AML-193 (cell line): ENCODE measurements around the gene HDAC11.
"Not testable (repeated sequence)": the region's sequence is repeated elsewhere in the genome, so short reads cannot be mapped to it uniquely, and the experiment has no call there.

Experiments
- DNase-seq, 2 experiments: peaks; one replicate each; lab custom pipeline; 2025; lab: John Stamatoyannopoulos, UW

Gene HDAC11

DNA sequence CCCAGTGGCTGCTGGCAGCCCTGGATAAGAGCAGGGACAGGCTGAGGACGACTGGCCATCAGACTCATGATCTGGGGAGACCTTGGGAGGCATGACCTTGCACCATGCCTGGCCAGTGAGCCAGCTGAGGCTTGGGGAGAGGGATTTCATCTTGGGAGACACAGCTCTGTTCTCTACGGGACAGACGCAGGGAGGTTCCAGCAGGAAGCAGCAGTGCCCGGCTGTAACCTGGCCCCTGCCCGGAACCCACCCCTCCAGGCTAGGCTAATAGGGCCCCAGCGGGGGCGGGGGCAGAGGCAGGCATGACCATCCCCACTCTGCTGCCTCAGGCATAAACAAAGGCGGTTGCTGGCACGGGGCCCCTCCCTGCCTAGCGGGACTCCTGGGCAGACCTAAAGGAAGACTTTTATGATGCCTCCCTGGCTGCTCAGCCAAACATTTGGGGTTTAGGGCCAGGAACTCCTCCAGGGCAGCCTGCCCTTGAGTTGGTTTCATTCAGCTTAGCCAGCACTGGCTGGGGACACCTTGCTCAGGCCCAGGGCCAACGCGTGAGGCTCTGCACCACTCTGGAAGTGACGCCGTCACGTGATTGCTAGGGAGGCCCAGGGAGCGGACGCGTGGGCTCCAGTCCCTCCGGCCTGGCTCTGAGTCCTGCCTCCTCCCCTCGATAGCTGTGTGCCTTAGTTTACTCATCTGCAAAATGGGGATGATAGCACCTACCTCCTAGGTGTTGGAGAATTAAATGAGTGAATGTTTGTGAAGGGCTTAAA is 27.6 kb downstream of the HDAC11 start:
- no peak for DNase-seq

DNA sequence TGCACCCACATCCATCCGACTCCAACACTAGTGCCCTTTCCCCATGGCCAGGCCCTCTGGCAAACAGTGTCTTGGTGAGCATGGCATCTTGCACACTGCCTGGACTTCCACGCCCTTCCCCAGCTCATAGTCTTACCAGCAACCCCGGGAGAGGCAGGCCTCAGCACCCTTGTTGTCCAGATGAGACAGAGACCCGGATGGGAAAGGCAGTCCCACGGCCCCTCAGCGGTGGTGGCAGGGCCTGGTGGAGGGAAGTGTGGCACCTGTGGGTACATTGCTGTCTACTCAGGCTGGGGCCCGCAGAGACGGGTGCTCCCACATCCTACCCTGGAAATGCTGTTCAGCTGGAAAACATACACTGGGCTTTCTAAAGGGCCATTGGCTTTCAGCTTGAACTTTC is 28.4 kb downstream of the HDAC11 start:
- DNase-seq = no peak

DNA sequence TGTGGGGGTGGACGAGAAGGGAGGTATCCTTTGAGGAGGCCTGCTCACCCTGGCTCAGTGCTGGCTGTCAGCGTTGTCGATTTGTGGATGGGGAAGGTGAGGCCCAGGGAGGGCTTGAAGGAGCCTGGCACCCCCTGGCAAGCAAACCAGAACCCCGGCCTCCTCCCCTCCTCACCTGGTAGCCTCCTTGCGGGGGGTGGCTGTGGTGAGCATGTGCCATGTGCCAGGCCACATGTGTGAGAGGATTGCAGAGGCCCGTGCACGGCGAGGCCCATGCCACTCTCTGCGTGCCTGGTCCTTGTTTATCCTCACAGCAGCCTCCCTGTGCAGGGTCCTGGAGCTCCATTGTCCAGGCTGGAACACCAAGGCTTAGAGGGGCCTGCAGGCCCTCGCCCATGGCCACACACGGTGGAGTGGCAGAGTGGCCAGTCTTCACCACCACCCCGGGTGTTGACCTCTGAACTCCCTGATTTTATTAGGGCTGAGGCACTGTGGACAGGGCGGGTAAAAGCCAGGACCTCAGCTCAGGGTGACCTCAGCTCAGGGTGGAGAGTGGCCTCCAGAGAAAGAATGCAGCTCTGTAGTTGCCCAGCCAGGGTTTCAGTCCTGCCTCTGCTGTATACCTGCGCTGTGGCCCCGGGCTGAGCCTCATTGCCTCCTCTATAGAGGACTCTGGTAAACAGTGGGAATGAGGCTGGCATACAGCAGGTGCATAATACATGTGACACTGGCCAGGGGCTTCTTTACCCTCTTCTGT is 29.1 kb downstream of the HDAC11 start:
- DNase-seq = no peak

DNA sequence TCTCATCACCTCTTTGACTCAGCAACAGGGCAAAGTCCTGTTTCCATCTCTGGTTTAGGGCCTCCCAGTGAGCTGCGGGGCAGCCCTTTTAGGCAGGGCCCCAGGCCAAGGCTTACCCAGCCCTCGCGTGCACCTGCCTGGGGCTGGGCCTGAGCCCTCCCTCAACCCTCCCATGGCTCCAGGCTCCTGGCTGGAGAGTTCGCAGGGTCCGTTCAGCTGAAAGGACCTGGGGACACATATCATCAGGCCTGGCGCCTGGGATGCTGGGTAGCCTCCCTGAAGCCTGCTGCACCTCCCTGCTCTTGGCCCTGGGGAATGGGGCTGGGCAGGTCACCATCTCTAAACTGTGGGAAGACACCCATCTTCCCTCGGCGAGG is 29.7 kb downstream of the HDAC11 start:
- no peak for DNase-seq

DNA sequence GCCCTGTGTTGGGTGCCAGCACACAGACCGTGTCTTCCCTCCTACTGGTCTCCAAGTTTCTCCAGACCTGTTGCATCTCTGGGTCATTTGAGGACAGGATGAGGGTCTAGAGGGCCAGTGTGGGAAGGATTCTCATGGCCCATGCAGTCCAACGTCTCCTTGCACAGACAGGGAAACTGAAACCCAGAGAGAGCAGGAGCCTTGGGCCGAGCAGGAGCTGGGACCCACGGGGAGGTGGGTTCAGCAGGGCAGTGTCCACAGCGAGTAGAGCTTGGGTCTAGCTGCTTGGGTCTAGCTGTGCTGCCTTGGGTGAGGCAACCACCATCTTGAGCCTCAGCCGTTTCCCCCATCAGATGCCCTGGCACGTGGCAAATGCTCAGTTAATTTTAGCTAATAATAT is 32.3 kb downstream of the HDAC11 start:
- DNase-seq = no peak

DNA sequence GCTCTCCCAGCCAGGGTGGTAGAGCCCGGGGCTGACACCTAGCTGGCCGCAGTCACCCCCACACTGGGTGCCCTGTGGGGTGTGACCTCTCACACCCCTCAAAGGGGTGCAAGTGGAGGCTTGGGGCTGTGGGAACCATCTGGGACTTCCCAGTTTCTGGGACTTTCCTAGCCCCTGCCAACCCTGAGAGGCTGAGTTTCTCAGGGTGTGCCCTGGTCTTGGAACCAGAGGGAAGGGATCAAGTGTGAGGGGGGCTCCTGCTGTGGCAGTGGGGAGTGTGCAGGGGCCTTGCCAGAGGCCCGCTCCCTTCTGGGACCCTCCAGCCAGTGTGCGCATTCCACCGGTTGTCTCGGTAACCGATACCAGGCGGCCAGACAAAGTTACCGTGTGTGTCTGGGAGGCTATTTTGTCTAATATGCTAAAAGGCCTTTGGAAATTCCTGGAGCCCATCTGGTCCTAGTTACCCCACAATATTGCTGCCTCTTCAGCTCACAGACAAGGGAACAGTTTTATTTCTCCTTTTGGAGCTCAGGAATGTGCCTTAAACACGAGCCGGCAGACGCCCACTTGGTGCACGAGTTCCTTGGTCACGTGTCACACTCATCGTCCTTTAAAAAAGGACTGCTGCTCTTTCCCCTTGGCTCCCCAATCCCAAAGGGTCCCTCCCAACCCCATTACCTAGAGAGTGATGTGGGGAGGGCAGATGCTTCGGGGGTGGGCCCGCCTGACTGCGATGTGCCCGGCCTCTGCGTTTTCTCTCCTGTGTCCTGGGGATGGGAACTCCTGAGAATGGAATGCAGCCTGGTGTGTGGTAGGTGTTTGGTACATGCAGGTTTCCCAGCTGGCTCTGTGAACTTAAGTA is 33.2 kb downstream of the HDAC11 start:
- no peak for DNase-seq

DNA sequence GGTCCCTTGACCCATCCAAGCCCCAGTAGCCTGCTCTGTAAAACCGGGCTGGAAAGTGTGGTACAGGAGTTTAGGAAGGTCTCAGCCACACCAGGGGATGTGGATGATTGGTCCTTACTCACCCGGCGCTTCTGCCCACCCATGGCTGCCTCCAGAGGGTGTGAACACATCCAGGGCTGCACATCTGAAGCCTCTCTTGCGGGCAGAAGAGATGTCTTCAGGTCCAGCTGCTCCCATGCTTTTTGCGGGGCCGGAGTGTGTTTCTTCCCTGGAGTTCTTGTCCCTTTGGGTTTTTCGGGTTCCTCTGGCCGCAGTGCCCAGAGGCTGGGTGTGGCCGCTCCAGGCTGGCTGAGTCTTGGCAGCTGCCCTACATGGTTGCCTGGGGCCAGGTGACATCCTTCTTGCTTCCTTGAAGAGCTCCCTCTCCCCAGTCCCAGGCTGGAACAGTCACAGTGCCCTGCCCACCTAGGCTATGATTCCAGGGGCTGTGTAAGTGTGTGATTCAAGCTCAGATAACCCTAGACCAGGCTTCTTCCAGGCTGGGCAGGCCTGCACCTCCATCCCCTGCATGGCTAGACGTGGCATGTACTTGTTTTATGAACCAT is 33.9 kb downstream of the HDAC11 start:
- DNase-seq = no peak

DNA sequence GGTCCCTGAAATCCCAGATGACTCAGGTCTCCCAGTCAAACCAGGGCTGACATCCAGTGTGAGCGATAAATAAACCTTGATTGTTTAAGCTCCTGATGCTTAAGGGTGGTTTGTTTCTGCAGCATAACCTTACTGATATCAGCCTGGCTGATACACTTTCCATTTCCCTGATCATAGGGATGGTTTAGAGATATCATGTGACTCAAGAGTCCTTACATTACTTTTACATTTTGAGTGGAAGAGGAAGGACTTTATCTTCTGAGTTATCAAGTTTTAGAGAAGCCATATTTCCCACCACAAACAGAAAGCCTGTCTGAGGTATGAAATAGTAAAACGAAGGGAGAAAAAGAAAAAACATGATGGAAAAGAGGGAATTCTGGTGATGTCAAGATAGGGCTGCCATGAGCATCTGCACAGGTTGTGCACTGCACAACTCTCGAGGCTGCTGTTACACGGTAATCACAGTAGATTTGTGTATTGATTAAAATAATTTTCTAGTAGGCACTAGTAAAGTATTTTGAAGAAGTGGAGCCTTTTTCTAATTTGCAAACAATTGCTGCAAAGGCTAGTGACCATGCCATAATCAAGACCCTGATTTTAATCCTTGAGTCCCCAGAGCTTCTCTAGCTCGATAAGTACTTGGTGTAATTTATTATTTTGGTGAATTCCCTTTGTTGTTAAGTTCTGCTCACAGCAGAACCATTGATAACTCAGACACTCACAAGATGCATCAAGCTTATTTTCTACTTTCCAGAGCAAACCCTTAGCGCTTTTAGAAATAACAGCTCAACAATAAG is 34.7 kb downstream of the HDAC11 start:
- no peak for DNase-seq

DNA sequence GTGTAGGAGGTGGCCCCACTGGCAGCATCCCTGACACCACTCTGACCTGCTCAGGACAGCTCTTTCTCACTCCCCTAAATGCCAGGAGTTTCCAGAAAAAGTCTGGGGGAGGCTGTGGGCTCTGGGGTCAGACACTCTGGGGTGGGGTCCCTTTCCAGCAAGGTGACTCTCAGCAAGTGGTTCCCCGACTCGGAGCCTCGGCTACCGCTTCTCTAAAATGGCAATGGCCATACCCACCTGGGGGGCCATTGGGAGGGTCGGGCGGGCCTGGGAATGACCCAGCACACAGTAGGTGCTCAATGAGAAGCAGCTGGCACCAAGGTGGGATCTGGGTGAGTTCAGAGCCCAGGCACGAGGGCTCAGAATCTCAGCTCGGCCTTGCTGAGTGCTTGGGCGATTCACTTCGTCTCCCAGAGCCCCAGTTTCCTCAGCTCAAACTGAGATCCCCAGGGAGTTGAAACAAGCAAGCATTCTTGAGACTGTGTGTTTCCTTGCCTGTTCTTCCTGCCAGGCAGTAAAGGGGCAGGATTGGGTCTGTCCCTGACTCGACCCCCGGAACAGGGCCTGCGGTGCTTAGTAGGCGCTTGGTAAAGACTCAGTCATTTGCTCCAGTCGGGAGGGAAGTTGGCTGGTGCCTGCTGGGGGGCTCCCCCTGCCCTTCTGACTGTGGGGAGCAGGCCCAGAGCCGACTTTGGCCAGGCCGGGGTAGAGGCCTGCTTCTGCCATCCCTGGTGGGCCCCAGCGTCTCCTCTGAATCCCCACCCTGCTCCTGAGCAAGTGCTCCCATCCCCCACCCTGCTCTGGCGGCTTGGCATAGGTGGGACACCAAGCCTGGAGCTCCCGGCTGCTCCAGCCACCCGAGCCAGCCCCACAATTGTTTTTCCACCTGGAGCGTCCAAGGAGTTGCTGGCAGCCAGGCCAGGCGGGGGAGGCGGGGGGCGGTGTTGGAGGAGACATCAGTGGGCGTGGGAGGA is 36.0 kb downstream of the HDAC11 start:
- no peak for DNase-seq

DNA sequence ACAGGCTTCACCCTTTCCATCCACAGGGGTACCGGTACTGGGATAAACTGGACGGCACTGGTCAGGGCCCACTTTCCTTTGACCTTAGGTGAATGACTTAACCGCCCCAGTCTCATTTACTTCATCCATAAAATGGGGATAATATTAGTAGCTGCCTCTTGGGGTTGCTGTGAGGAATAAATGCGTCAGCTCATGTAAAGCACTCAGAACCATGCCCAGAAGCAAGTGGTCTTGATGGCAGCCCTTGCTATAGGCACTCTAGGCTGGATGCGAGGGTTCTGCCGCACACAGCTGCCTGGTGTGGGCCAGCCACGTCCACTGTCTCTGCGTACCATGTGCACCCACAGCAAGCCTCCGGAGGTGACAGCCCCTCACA is 36.6 kb downstream of the HDAC11 start:
- DNase-seq = no peak

DNA sequence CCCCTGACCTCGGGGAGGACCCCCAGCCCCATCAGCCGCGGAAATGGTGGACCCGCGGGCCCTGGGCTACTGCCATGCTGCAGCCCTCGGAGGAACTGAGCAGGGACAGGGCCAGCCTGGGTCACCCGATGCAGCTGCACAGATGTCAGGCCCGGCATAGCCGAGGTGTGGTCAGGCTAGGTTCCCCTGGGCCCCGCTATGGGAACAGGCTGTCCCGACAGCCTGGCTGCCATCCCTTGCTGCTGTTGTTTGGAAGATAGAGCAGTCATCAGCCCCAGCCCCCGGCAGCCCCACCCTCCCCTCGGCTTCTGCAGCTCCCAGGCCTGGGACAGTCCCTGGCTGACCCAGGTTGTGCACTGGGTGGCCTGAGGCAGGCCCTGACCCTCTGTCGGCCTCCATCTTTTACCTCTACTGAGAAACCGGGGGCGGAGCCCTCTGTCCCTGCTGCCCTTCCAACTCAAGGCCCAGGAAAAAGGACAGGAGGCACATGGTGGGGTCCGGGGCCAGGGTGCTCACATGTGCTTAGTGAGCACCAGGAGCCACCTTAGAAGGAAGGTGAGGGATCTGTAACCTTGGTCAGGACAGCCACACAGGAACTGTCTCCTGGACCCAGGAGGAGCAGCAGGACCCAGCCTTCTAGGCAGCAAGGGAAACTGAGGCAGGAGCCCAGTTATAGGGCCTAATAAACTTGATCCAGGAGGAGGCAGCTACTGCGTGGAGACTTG is 37.3 kb downstream of the HDAC11 start:
- no peak for DNase-seq

DNA sequence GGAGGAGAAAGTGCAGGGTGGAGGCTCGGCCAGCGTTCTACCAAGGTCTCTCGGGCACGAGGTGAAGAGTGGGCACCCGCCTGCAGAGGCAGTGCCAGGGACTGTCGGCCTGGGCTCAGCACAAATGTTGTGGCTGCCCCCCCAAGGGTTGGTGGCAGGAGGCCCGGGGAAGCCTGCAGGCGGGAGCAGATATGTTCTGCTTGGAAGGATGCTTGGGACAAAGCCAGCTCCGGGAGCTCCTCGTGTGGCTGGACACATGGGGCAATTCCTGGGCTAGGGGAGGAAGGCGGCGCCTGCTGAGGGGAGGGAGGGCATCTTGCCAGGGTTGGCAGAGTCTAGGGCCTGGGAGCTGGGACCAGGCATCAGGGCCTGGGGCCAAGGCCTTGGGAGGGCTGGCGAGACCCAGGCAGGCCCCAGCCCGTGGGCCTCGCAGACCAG is 38.4 kb downstream of the HDAC11 start:
- no peak for DNase-seq

DNA sequence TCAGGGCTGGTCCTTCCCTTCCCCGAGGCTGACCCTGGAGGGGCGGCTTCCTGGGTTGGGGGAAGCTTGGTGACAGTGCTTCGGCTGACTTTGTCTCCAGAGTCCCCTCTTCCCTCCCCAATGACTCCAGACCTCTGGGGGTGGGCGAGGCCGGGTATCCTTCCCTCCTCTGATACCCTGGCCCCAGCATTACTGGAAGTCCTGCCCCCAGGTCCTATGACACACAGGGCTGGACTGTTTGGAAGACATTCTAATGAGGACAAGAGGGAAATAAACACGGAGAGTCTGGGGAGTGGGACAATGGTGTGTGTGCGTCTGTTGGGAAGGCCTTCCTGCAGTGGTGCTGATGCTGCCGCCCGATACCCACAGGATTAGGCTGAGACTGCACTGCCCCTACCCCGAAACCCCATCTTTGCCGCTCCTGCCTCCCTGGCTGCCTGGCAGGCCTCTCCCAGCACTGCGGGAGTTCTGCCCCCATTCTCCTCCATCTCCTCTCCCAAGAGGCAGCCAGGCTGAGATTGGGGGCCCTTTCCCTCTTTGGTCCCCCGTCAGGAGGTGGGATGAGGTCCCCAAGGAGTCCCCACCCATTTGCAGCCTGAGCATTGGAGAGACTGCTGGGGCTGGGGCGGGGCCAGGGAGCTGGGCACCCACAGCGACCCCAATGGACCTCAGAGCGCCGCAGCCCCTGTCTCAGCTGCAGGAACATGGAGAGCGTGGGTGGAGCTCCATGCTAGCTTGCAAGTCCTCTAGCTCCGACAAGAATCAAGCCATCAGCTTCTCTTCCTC is 39.1 kb downstream of the HDAC11 start:
- no peak for DNase-seq

DNA sequence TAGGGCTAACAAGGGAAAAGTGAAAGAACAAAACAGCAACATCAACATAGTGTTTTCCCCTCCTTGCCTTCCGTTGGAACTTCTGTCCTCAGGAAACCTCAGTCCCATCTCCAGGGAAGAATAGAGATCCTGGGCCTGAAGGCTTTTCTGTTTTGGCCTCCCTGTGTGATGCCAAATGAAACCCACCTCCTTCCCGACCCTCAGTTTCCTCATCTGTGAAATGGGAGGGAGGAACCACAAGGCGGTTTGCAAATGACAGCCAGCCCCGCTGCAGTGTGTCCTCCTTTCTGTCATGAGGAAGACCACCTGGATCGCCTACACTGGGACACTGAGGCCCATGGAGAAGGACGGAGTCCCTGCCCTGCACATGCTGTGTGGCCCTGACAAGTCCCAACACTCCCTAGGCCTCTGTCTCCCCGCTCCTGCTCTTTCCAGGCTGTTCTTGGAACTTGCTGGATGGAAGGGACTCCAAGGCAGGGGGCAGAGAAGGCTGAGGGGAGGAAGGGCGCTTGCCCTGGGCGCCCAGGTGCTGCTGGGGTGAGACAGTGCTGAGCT is 40.3 kb downstream of the HDAC11 start:
- no peak for DNase-seq

DNA sequence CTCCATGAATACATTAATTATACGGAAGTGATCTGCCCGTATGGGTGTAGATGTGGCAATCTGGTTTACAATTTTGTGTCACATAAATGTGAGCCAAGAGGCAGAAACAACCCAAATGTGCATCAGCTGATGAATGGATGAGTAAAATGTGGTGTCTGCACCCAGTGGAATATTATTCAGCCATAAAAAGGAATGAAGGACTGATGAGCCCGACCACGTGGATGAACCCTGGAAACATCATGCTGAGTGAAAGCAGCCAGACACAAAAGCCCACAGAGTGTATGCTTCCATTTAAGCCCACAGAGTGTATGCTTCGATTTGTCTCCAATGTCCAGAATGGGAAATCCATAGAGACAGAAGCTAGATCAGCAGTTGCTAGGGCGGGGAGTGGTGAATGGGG is 41.2 kb downstream of the HDAC11 start:
- no peak for DNase-seq

DNA sequence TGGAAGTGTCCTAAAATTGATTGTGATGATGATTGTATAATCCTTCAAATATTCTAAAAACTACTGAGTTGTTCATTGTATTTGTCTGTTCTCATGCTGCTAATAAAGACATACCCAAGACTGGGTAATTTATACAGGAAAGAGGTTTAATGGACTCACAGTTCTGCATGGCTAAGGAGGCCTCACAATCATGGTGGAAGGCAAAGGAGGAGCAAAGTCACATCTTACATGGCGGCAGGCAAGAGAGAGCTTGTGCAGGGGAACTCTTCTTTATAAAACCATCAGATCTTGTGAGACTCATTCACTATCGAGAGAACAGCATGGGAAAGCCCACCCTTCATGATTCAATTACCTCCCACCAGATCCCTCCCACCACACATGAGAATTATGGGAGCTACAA is 41.6 kb downstream of the HDAC11 start:
- DNase-seq = not testable (repeated sequence)

DNA sequence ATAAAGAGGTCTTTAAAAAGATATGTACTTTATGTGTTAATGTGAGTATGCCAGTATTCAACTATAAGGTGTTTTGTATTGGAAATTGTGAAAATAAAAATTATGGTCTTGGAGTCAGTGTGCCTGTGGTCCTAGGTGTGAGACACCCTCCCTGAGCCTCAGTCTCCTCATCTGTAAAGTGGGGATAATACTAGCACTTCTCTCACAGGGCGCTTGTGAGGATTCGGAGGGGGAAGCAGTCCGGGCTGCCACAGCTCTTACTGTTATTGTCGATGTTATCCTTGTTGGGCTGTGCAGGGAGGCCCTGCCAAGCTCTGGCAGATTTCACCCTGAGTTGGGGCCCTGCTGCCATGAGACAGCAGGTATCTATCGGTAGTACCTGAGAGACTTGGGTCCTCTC is 42.1 kb downstream of the HDAC11 start:
- no peak for DNase-seq

DNA sequence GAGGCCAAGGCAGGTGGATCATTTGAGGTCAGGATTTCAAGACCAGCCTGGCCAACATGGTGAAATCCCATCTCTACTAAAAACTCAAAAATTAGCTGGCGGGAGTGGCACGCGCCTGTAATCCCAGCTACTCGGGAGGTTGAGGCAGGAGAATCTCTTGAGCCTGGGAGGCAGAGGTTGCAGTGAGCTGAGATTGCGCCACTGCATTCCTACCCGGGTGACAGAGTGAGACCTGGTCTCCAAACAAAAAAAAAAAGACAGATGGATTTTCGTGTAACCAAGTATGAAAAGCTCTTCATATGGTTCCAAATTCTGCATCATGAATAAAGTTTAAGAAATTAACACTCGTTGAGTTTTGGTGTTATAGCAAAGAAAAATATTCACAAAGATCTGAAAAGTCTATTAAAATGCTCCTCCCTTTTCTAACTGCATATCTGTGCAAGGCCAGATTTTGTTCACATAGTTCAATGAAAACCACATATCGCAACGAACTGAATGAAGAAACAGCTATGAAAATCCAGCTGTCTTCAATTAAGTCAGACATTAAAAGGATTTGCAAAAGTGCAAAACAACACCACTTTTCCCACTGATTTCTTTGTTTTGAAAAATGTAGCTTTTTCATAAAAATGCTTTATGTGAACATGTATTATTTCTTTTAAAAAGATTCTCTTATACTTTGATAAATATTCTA is 45.0 kb downstream of the HDAC11 start:
- no peak for DNase-seq
